NCI-H1436 treated with DMSO at 0.1 percent for 48 hours (cell line): Measurements from ENCODE around the gene DSCAM.

ENCODE experiments used
- DNase-seq: peaks from one replicate; lab custom pipeline; 2025; lab: John Stamatoyannopoulos, UW

The DSCAM gene

DNA sequence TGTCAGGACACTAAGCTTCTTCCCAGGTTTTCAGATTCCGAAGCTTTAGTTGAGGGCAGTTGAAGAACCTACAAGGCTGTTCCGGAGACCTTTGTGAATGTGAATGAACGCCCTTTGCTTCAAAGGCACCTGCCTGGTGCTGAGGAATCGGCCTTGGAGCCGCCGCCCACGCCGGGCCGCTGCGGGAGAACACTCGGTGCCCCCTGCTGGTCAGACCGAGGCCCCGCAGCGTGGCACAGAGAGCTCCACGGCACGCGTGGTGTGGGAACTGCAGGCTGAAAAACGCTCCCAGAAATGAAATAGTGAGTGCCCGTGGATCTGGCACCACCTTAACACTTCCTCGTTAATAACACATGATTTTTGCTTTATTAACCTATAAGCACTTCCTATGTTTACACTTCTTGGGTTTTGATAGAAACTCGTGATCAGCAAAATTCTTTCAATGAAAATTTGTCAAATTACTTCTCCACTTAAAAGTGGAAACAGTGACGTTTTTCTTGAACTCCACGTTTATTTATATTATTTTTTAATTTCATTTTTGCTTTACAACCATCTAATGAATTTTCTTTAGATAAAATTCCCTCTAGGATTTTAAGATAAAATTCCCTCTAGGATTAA lies 460.6 kb downstream of the DSCAM start:
- no peak for DNase-seq

DNA sequence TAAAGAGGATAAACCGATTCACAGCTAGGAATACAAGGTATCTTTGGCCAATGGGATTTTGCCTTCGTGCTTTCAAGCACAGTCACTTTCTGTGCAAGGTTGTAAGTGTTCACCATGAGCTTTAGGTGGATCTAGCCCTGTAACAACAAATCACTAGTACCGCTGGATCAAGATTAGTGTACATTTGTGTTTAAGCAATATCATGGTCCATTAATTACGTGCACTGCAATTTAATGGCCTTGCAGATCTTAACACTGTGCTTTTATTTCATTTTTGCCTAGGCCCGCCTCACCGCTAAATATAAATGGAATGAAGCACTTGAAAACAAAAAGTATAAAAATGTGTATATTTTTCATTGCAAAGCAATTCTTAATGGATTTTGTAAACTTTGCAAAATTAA lies 461.1 kb downstream of the DSCAM start:
- DNase-seq = no peak

DNA sequence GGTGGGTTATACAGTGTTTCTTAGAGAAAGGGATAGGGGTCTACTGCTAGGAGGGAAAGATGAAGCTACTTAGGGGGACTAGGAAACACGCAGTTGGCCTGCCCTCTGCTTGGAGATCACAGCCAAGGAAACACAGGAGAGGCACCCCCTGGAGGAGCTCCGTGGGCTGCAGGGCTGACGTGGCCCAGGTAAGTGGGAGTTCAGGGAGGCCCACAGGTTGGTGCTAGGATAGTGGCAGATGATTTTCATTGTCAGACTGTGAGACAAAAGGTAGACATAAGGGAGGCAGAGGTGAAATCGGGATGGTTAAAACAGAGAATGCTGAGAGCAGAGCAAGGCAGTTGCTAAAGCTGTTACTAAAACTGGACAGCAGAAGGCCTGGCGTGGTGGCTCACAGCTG lies 463.0 kb downstream of the DSCAM start:
- no peak for DNase-seq

DNA sequence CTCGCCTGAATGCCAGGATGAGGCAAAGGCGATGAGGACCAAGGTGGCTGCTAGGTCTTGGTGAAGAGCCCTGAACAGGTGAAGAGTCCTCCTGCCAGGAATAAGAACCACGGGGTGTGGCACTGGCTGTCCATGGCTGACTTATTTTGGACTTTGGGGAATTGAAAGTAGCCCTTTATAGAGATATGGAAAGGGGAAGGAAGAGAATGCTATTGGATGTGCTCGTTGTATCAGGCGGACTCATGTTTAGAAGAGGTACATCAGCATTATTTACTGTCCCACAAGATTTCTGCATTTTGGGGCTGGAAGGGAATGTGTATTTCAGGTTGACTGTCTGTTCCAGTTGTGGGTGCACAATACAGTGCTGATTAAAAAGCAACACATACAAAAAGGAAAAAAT lies 465.8 kb downstream of the DSCAM start:
- no peak for DNase-seq

DNA sequence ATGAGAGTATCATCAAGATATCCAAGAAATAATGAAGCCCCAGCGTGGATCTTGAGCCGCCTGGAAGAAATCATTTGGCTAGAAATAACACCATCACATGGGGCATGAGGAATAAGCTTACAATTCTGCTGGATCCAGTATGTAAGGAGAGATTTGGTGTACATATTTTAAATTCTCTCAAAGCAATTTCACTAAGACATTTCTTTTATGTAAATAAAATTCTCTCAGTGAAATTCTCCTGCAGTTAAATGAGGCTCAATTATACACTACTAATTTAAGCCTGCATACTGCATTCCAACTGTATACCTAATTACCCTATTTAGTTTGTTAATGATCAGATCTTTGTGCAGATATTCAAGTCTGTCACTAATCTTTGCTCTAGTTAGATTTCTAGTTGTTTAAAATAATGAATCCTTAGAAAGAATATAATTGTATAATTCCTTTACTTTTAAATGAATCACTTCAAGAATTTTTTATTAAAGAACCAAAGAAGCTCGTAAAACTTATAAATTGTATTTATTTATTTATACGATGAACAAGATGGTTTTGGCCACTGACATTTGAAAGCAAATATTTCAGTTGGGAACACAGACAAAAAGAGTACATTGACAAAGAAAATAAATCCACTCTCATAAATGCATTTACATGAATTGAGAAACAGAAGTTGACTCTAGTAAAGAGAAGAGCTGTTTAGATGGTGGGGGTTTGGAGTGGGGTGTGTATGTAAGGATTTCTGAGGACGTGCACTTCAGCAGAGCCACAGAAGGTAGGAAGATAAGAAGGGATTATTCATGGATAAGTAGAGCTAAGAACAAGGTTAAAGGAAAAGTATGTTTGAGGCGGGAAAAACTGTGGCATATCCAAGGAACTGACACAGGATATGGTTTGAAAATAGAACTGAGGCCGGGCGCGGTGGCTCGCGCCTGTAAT lies 466.8 kb downstream of the DSCAM start:
- no peak for DNase-seq

DNA sequence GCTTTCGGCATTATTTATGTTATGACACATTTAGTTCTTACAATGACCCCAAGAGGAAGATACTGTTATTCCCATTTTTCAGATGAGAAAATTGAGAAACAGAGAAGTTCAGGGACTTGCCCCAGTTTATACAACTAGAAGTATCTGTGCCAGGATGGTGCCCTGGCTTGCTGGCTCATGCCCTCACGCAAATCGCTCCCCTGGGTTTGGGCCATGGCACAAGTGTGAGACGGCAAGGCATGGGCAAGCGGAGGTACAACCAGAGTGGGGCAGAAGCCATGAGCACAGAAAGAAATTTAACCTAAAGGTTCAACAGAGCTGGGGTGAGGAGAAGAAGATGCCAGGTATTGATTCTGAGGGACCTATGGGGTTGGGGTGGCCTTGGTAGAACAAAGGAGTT lies 469.8 kb downstream of the DSCAM start:
- no peak for DNase-seq

DNA sequence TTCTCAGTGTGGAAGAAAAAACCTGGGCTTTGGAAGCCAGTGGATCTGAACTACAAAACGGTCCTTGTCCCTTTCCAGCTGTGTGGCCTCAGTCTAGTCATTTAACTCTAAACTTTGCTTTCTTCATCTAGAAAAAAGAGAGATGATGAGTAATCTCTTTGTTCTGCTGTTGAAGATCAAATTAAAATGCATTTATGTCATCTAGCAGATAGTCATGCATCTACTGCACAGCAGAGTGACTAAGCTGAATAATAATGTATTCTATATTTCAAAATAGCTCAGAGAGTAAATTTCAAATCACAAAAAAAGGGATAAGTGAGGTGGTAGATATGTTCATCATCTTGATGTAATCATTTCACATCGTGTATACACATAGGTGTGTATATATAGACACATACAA lies 473.2 kb downstream of the DSCAM start:
- no peak for DNase-seq

DNA sequence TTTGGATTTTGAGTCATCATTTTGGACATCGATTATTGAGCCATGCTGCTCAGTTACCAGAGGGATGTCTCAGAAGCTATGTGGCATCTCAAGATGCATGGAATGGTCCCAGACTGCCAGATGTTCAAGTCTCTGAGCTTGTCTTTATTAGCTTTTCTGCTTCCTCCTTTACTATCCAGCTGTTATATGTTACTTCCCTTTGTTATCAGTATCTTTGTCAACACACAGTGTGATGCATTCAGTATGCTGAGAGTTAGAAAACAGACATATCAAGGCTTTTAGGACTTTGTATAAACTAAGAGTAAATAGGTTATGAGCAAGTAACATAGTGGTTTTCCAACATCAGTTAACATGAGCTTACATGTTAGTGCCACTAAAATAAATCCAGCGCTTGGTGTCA lies 474.5 kb downstream of the DSCAM start:
- DNase-seq = no peak

DNA sequence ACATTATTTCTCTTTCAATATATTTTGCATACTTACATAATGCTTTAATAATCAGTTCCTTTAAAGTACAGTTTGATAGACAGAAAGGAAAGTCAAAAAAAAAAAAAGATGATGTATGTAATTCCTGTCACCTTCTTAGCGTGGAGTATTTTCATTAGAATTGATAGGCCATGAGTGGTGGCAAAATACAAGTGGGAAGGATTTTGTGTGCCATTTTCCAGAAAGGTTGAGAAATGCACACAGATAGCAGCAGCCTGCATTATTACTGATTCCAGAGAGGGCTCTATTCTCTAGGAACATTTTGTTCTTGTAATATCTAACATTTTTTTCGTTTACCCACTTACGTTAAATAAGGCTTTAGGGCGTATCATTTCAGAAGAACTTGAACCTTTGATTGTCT lies 475.6 kb downstream of the DSCAM start:
- DNase-seq = no peak

DNA sequence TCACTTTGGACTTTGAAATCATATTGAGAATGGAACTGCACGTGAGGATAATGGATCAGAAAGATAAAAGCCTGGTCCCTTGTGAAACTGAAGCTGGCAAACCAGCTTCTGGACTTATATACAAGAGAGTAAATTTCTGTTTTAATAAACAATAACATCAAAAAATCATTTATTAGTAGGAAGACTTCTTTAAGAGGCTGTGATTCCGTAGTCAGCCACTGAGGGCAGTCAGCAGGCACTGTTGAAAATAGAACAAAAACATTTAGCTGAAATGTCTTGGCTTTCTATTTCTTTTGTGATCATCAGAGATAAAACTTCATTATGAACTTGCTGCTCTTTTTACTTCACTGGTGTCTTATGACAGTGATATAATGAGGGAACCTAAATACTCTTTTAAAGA lies 490.3 kb downstream of the DSCAM start:
- DNase-seq = no peak

DNA sequence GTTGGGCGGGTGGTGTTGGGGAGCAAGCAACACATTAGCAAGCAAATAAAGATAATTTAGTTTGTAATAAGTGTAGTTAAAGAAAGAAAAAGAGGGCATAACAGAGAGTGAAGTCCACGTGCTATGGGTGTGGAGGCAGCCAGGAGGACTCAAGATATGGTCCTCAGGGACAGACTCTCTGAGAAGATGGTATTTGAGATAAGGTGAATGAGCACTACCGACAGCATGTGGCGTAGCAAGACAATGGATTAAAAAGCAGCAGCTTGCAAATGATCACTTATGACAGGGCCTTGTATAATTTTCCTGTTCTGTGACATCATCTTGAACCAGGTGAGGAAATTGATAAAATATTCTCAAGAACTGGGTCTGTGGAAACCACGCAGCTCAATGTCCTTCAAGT lies 491.9 kb downstream of the DSCAM start:
- no peak for DNase-seq

DNA sequence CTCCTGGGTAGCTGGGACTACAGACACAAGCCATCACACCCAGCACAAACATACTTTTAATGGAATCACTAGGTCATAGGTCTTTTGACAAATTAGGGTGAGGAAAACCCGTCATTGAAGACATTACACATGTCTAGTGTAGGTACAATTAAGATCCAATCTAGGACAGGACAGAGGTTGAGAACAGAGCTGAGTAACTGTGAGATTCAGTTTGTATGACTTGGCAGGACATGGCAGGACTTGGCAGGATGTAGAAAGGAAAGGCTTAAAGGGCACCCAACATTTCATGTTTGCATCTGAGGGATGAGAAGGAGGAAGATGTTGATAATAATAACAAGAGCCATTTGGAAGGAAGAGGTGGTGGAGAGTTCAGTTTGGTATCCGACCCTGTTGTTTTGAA lies 496.0 kb downstream of the DSCAM start:
- DNase-seq = no peak

DNA sequence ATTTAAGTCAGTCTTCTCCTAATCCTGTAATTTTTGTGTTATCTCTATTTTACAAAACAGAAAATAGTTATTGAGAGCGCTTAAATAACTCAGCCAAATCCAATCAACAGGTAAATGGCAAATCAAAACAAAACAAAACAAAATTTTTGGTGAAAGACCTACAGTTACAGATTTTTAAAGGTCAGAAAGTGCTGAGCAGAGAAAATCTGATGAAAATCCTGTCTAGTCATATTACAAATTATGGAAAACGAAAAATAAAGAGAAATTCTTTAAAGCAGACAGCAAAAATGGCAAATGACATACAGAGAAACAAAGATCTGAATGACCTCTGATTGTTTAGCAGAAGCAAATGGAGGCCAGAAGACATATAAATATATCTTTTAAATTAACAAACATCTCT lies 497.4 kb downstream of the DSCAM start:
- no peak for DNase-seq

DNA sequence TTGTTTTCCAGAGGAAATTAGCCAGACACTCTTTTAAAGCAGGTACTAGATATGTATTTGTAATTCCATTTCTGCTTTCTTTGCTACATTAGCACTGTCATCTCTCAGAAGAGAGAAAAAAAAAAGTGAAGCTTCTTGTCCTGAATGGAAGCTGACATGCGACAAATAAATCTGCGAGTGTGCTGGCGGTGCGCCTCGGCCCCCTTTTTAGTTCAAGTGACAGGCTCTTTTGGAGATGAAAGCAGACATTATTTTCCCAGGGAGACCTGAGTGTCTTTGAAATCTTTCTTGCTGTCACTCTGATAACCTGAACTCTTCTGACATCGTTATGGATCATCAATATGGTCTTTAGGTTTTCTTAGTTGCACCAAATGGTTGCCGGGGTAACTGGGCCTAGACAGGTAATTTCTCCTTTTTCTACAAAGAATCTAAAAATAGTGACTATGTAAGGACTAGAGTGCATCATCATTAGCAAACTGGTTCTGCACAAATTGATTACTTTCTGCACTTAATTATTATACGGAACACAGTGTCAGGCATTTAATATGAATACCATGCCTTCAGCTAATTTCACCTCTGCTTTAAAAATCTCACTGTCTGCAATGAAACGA lies 501.1 kb downstream of the DSCAM start:
- no peak for DNase-seq

DNA sequence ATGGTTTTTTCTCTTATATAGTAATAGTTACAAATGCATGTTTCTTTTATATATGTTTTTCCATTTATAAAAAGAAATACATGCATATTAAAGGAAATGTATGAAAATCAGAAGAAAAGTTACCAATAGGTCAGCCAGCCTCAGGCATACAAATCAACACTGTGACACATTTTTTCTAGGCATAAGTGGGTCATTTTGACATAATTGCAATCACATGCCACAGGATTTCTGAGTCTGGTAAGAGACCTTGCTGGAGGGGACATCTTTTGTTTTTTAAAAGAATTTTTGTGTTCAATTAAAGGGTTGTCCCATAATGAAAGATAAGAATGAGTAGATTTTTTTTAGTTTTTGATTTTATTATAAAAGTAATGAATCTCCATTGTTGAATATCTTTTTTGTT lies 506.6 kb downstream of the DSCAM start:
- no peak for DNase-seq

DNA sequence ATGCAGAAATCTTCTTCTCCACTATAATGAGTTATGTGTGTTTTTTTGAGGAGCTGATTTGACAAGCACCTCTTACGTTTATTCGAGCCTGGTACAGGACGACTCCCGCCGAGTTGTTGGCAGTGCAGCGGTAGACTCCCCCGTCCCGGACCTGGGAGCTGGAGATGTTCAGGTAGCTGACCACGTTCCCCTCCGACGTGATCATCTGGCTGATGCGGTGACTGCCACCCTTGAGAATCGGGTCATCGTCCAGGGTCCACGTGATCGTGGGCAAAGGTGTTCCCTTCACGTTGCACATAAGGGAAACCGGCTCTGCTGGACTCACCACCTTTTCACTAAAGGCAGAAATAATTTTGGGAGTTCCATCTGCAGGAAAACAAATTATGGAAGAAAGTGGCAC lies 507.9 kb downstream of the DSCAM start:
- no peak for DNase-seq

DNA sequence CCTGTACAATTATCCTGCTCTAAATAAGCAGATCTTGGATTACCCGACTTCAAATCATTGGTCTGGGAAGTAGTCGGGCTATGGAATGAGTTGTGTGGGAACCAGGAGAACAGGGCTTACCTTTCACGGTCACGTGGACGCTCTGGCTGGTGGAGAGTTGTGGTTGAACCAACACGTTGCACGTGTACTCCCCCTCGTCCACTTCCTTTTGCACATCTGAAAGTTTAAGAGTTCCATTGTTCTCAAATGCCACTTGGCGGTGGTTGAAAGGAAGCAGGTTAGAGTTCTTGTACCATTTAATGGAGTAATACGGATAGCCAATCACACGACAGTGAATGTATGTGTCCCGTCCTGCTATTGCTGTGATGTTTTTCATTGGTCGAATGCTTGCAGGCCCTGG lies 509.0 kb downstream of the DSCAM start:
- no peak for DNase-seq

DNA sequence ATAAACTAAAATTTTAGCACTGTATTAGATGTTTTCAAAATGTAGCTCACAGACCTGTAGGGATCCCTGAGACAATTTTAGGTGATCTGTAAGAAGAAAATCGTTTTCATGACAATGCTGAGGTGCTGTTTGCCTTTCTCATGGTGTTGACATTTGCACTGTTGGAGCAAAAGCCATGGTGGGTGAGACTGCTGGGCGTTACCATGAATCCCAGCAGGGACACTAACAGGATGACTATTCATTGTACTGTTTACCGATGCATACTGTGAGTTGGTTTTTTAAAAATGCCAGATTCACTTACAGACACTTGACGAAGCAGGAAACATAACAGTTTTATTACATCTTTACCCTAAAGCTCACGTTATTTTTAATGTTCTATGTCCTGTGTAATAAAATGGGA lies 511.3 kb downstream of the DSCAM start:
- no peak for DNase-seq

DNA sequence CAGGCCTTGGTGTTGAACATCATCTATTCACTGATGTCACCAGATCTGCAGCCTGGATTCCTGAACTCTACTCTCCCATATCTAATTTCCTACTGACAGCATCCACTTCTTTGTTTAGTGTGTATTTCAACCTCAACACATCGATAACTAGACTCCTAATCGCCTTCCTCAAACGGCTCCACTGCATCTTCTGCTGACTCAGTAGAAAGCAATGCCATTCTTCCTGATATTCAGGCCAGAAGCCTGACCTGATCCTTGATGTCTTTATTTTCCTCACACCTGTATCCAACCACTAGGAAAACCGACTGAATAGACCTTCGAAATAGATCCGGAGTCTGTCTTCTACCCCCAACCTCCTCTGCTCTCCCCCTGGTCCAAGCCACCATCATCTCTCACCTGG lies 512.8 kb downstream of the DSCAM start:
- no peak for DNase-seq

DNA sequence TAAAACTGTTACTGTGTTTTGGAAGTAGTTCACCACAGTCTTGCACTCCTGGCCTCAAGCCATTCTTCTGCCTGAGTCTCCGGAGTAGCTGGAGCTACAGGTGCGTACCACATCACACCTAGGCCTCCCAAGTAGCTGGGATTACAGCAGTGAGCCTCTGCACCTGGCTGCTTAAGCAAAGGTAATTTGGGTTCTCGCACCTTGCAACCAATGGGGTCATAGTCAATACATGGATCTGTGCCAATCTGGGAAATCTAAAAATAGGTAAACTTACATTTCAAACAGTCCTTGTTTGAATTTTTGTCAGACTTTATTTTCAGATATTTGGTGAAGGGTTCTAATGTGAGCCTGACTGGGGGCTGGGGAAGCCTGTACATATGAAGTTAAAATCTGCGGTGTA lies 513.2 kb downstream of the DSCAM start:
- no peak for DNase-seq

DNA sequence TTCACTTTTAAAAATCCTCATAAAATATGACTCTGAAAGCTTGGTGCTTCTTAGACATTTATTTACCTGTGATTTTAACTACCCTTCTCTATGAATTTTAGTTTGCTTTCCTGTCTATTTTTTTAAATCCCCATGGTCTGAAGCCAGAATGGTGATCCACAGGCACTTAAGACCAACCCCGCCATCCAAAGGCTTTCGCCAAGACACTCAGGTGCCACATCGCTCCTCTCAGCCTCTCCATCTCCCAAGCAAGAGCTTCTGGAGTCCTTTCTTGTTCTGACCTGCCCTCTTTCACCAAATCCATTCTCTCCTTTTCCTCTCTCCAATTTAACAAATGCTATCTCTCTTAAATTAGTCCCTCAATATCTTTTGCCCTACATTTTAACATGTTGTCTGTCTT lies 515.2 kb downstream of the DSCAM start:
- no peak for DNase-seq

DNA sequence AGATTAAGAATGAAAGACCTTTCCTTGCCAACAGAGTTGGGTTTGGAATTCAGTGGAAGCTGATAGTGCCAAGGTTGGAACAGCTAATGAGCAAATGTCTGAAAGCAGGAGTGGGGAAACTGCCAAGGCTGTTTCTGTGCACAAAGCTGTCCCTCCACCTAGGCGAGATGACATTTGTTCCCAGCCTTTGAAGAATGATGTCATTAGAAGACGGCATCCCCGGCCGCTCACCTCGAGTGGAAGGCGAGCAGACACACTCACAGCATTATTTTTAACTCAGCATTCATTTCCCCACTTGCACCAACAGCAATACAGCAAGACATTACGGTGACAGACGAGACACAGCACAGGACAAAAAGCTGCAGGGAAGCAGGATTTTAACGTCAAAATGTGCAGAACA lies 515.8 kb downstream of the DSCAM start:
- DNase-seq = no peak

DNA sequence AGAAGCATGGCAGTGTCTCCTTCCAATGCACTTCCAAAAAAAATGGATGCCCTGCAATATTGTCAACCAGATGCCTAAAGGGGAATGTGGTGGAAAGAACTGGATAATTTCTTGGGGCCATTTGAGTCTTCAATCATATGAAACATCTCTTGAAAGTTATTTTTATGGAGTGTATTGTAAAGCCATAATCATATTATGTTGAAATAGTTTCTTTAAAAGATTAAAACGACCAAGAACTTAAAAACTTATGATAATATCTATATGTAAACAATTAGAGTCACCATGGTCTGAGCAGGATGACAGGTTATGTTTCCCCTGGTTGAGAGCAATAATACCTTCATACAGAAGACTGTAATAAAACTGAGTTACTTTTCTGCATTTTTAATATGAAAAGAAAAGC lies 522.6 kb downstream of the DSCAM start:
- no peak for DNase-seq
